Amniotic stem cell (primary cell): Measurements from ENCODE around the gene CXCR5.

Experiments
- DNase-seq: peaks from one replicate; lab custom pipeline; 2025; lab: John Stamatoyannopoulos, UW

CXCR5 gene

DNA sequence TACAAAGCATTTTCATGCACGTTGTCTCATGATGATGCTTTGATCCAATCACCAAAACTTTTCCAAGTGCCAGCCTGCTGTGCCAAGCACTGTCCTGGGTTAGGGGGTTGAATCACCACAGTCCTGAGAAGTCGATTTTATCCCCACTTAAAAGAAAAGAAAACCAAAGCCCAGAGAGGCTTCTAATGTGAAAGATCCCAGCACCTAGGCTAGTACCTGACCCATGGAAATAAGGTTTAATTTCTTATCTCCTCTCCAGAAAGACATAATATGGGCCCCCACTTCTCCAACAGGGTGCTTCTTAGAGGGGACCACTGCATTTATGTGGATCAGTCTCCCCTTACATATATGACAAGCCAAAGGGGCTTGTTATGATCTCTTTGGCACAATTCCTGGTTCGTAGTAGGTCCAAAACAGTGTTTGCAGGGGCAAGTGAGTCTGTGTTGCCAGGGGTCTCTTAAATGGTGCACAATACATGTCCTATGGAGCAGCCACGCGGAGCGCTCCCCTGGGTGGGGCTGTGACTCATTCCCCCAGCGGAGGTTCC lies 43.9 kb downstream of the CXCR5 start:
- no peak for DNase-seq

DNA sequence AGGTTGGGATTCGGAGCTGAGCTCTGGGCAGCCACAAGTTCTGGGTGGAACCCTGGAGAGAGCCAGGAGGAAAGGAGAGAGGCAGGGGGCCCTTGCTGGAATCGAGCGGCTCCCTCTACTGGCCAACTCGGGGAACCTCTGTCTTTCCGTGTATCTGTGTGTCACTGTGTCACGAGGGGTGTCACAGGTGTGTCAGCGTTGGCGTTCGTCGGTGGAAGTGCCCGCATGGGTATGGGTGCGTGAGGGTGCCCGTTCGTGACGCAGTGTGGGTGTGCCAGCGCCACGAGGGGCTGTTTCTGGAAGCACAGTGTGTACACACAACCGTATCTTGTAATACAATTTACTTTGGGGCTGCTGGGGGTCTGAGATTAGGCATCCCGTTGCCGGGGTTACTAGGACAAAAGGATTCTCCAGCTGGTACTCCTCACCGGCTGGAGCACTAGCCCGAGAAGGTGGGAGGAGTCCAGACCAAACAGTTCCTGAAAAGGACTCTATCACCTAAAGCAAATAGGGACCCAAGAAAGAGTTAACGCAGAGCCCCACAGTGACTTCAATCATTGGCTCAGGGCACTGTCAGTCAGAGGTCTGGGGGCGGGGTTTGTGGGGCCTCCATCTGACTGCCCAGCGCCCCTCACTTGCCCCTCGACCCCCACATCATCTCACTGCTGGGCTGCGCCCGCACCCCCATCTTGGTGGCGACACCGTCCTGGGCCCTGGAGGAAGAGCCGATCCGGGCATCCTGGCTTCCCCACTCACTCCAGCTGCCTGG lies 44.6 kb downstream of the CXCR5 start:
- peak; percentile 89 for DNase-seq

DNA sequence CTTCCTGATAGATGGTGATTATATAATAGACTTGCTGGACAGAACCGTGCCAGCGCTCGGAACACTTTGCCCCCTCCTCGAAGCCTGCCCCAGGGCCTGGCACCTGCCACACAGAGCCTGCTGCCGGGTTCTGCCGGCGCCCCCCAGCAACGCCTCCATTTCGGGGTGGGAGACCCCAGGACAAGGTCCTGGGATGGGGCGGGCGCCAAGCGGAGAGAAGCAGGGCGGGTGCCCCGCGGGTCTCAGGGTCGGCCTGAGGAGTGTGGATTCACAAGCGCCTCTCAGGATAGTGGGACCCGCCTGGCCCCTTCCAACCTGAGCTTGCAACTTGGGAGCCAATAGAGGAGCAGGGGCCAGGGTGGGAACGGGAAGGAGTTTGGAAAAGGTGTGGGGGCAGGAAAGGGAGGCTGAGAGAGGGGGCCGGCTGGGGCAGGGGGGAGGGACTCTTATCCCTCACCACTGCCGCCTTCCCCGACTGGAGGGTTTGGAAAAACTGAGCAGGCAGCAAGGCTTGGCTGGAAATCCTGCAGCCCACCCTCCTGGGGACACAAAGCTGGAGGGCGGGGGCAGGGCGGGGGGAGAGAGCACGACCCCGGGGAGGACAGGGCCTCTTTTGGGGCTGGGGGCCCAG lies 45.3 kb downstream of the CXCR5 start:
- DNase-seq: no peak

DNA sequence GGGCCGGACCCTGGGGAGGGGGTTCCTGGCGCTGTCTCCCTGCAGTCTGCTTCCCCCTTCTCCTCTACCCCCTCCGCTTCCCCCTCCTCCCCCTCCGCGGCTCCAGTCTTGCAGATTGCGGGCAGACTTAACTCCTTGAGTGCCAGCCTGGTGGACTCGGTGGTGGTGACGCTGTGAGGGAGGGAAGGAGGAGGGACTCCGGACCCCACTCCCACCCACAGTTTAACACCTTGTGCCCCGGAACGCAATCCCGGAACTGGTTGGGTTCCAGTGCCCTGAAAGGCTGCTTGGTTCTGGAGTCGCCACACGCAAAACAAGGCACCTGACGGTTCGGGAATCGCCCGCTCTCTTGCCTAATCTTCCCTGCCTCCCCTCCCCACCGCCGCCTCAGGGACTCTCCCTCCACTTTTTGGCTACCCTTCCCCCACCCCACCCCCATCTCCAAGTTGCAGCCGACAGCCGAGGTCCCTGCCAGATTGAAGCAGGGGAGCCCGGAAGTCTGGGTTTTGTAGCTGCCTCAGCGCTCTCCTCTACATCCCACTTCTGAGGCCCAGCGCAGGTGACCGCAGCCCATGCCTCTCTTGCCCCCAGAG lies 45.9 kb downstream of the CXCR5 start:
- DNase-seq: no peak

DNA sequence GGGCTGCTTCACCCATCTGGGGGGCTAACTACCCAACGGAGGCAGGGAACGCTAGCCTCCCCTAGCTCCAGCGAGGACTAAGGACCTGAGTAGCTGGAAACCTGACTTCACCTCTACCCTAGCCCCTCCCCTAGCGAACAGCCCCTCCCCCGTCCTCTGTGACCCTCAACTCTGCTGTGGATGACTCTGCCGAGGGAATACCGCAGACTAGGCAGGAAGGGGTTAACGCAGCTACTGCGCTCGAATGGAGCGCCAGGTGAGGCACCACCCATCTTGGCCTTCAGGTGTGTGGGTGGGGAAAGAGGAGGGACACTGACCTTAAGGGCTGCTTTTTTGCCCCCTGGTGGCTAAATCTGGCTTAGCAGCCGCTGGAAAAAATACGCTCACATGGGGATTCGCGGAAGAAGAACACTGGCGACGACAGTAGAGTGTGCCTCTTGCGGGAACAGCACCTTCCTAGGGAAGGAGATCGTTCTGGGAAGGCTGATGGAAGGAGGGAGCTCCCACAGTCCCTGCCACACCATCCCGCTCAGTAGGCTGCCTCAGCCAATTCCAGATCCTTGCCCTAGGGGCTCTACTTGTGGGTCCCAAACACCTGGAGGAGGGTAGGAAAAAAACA lies 46.5 kb downstream of the CXCR5 start:
- no peak for DNase-seq

DNA sequence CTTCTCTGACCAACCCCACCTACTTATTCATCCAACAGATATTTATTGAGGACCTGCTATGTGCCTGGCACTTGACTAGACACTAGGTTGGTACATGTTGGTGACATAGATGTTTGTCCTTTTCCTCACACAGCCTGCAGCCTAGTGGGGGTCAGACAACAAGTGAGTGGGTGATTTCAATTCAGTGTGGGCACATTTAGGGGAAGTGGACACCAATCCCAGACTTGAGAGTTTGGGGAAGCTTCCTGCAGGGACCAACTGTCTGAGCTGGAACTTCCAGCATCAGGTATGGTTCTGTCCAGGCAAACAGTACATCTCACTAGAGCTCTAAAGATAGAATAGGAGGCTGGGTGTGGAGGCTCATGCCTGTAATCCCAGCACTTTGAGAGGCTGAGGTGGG lies 47.9 kb downstream of the CXCR5 start:
- DNase-seq: no peak

DNA sequence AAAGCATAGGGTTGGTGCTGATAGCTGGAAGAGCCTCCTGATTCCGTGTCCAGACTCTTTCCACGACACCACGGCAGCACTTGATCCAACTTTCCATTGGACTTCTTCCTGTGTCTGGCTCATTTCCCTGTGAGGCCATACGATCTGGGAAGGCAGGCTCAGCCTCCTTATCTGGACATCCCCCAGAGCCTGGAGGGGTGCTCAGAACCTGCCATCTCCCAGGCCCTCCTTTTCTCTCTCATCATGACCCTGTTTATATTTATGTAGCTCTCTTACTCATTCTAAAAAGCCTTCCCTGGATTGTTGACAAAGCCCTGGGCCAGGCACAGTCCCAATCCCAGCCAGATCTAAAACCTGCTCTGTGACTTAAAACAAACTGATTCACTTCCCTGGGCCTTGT lies 49.8 kb downstream of the CXCR5 start:
- DNase-seq: no peak

DNA sequence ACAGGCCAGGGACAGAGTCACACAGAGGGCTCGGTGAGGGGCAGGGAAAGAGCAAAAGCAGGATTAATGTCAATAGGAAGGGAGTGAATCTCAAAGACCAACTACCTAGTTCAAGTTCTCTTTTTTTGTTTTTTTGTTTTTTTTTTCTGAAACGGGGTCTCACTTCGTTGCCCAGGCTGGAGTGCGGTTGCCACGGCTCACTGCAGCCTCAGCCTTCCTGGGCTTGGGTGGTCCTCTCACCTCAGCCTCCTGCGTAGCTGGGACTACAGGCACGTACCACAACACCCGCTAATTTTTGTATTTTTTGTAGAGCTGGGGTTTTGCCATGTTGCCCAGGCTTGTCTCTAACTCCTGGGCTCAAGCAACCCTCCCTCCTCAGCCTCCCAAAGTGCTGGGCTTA lies 51.7 kb downstream of the CXCR5 start:
- DNase-seq: no peak

DNA sequence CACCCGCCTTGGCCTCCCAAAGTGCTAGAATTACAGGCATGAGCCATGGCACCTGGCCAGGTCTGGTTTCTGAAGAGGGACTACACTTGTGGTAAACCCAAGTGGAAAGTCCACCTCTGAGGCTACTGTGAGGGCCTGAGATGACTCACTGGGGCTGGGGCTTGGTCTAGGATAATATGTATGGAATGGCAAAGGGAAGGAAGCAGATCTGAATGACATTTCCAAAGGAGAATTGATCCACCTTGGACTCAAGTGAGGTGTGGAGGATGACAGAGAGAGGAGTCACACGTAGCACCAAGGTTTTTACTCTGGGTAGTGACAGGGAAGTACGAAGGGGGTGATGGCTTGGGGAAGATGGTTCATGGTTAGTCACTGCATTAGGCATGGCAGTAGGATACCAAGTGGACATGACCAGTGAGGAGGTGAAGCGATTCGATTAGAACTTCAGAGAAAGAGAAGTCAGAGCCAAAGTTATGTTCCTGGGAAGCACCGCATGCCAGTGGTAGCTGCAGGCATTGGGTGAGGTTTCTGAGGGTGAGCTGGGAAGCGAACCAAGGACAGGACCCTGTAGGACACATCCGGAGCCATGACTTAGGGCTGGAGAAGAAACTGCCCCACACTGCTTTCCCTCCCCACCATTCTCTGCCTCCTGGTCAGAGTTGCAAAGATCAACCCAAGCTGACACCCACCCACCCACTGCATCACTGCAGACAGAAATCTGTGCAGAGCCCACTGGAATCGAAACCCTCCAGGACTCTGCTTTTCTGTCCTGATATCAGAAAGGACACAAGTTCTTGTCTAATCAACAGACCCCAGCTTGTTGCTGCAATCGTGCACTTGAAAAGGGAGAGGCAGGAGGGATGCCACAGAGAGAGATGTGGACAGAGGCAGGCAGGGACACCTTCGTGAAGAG lies 55.1 kb downstream of the CXCR5 start:
- DNase-seq: no peak

DNA sequence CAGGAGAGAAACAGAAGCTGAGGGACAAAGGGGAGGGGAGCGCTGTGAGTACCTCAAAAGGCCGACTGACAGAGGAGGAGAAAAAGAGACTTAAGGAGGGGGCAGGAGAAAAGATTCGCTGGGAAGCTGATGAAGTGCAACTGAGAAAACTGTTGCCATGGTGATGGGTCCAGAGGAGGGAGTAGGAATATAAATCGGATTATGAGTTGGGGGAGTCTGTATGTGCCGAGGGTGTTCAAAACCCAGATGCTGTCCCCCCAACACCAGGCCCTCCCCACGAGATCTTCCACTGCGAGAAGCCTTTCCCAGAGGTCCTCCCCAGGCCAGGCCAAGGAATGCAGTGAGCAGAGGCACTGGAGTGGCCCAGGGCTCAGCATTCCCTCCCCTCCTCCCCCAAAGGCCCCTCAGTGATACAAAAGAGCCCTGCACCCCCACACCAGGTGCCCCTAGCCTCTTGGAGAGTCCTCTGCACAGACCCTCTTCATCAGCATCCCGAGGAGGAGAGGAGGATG lies 55.8 kb downstream of the CXCR5 start:
- DNase-seq: no peak

DNA sequence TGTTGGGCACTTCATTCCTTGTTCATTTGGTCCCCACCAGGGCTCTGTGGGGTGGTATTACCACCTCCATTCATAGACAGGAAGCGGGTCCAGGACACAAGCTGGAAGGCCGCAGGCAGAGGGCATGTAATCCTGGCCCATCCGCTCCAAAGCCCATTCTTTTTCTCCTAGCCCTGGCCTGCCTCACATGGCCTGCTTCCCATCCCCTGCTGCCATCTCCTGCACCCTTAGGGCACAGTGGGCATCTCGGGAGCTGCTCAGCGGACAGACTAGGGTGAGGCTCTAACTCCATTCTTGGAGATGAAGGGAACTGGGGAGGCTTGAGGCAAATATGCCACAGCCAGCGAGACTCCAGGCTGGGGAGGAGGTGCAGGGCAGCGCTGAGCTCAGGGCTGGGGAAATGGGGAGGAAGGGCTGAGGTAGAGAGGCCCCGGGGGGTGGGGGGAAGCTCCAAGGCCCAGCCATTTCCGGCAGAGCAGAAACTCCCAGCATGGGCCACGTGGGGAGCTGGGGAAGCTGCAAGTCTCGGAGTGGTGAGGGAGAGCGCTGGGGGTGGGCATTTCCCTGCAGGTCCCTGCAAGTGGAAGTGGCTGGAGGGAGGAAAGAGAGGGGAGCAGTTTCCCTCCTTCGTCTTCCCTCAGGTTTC lies 56.4 kb downstream of the CXCR5 start:
- DNase-seq: no peak

DNA sequence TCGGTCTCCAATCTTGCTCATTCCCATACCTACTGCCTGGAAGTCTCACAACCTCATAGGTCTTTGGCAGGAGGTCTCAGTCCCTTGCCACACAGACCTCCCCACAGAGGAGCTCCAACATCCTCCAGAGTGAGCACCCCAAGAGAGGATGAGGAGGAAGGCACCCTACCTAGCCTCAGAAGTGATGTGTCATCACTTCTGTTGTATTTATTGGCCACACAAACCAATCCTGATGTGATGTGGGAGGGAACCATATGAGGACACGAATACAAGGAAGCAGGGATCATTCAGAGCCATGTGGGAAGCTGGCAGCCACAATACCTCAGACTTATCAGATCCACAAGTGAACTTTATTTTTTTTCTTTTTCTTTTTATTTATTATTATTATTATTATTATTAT lies 63.4 kb downstream of the CXCR5 start:
- DNase-seq: no peak
